Measurements from ENCODE around the gene TECPR2. TPM values are rescaled to one million over a fixed set of nuclear protein-coding genes. Genes with fewer than 3 reads are reported as not detected.

The TECPR2 gene
- total RNA-seq, 1 experiment from 2014 or later: 4.8 TPM

DNA sequence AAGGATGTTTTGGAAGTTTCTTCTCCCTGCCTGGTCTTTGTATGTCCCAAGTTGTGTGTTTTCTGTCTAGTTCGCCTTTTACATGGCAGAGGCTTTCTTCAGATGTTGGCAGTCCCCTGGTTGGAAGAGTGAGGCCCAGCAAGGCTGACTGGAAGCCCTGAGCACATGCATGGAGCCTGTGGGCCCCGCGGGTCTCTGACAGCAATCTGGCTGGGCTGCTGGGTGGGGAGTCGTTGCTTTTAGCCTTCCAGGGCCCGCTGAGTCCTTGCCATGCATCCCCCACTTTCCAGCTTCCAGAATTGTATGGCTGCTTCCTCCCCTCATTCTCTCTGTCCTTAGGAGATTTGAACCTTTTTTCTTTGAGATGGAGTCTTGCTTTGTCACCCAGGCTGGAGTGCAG lies 121.6 kb downstream of the TECPR2 start:
- H3K36me3 ChIP-seq: no peaks in the 10 kb centered on the region; the same call in 1 of the 2 replicates
- no peak overlapping the region for H3K4me3 ChIP-seq
- no peak overlapping the region for H3K27ac ChIP-seq
- no peaks in the 10 kb centered on the region for H3K4me1 ChIP-seq (replicated peaks)
- no peaks in the 10 kb centered on the region for H3K9me3 ChIP-seq (replicated peaks)
- no peaks in the 10 kb centered on the region for H3K27me3 ChIP-seq (replicated peaks)
- DNase-seq (ENCODE audit: low read depth in 1 of 2, low spot score in 2 of 2): no peak

DNA sequence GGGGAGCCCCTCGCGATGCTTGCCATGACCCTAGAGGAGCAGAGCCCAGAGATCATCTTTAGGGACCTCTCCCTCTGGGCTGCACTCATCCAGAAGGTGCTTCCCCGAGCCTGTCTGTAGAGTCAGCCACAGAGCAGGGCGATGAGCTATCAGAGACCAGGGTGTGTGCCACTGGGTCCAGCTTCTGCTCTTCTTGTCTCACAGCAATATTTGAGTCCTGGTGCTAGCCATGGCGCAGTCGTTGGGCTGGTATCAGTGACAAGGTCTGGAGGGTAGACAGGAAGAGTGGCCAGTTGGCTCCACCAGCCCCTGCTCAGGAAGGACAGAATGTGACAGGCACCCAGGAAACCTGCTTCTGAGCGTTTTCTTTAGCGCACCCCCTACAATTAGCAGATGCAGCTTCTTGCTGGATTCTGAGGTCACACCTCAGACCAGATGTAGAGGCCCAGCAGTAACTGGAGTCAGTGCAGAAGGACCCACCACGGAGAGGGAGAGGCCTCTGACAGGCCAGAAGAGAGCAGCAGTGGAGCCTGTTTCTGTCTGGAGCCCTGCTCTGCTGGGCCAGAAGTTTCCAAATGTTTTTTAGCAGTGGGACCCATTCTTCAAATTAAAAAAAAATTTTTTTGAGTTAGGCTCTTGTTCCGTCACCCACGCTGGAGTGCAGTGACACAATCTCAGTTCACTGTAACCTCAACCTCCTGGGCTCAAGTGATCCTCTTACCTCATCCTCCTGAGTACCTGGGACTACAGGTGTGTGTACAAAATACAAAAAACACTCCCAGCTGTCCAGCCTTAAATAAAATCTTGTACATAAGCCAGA lies 123.2 kb downstream of the TECPR2 start:
- DNase-seq (ENCODE audit: low read depth in 1 of 2, low spot score in 2 of 2): no peak
- H3K4me1 ChIP-seq (replicated peaks): no peaks in the 10 kb centered on the region
- no peaks in the 10 kb centered on the region for H3K27me3 ChIP-seq (replicated peaks)
- H3K27ac ChIP-seq: no peak overlapping the region
- no peak overlapping the region for H3K4me3 ChIP-seq
- no peaks in the 10 kb centered on the region for H3K9me3 ChIP-seq (replicated peaks)
- no peaks in the 10 kb centered on the region; the same call in 1 of the 2 replicates for H3K36me3 ChIP-seq

DNA sequence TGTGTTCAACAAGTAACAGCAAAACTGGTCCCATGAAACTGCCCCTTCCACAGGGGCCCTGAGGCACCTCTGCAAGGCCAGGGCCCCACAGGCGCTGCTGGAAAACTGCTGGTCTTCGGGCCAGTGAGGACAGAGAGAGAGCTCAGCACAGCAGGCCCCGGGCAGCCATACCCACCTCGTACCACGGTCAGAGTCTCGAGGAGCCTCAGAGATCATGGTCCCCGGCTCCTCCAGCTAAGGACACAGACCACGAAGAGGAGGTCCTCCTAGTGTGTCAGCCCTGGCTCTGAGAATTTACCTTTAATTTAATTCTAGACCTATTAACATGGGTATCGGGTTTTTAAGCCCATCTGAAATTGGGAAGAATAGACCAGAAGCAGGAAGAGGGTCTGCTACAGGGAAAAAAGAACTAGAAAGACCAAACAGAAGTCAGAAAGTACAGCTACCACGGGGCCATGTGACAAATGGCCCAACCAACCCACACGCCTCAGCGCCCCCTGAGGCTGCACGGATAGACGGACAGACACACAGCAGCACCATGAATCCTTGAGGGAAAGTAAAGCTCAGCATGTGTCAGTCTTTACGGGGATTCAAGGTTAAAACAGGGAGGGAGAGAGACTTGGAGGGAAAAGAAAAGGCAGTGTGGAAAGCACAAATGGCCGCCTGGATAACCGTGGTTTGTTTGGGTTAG lies 123.9 kb downstream of the TECPR2 start:
- Histone ChIP-seq H3K4me3 (no peak overlapping the region), H3K4me1 (replicated peaks) (no peaks in the 10 kb centered on the region), H3K27me3 (replicated peaks) (no peaks in the 10 kb centered on the region), H3K27ac (no peak overlapping the region), H3K9me3 (replicated peaks) (no peaks in the 10 kb centered on the region), H3K36me3 (no peaks in the 10 kb centered on the region; the same call in 1 of the 2 replicates)
- no peak for DNase-seq (ENCODE audit: low read depth in 1 of 2, low spot score in 2 of 2)

DNA sequence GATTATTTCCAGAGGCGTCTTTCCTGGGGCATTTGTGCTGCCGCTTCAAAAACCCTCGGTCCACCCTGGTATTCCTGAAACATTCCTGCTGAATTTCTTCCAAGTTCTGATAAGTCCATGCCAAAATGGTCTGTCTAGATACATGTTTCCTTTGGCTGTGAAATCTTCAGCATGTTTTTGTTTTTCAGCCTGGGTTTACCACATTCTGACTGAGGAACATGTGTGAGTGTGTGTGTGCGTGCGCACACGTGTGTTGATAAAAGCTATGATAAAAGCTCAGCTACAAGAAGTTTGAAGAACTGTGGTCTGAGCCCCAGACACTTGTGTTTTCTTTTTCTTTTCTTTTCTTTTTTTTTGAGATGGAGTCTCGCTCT lies 124.5 kb downstream of the TECPR2 start:
- no peaks in the 10 kb centered on the region for H3K4me1 ChIP-seq (replicated peaks)
- no peaks in the 10 kb centered on the region; the same call in 1 of the 2 replicates for H3K36me3 ChIP-seq
- no peaks in the 10 kb centered on the region for H3K9me3 ChIP-seq (replicated peaks)
- no peak overlapping the region for H3K4me3 ChIP-seq
- DNase-seq (ENCODE audit: low read depth in 1 of 2, low spot score in 2 of 2): no peak
- H3K27me3 ChIP-seq (replicated peaks): no peaks in the 10 kb centered on the region
- no peak overlapping the region for H3K27ac ChIP-seq

DNA sequence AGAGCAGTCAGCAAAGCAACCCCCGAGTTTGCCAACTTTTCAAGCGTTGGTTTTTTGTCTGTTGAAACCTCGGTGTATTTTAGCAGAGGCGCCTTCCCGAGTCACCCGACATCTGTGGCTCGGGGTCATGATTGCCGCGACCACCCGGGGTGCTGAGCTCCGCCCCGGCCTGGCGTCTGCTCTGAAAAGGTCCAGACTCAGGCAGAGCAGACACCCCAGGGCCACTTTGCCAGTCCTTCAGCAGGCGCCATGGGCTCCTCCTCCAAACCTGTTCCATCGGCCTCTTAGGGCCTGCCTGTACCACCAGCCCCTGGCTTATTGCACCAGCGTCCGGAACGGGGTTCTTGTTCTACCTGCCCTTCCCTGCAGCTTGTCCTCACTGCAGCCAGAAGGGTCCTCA lies 127.7 kb downstream of the TECPR2 start:
- no peak for DNase-seq (ENCODE audit: low read depth in 1 of 2, low spot score in 2 of 2)
- no peaks in the 10 kb centered on the region for H3K9me3 ChIP-seq (replicated peaks)
- no peak overlapping the region for H3K27ac ChIP-seq

DNA sequence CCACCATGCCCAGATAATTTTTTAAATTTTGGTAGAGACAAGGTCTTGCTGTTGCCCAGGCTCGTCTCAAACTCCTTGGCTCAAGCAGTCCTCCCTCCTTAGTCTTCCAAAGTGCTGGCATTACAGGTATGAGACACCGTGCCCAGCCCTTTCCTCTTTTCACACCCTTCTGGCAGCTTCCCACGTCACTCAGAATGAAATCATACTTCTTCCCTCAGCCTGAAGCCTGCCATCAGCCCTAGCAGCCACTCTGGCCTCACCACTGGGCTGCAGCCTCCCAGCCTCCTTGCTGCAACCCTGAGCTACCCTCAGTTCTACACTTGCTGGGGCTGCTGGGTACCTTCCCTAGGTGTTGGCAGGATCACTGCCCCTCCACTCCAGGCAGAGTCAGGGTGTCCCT lies 128.6 kb downstream of the TECPR2 start:
- Histone ChIP-seq H3K4me3 (no peak overlapping the region), H3K9me3 (replicated peaks) (no peaks in the 10 kb centered on the region), H3K27me3 (replicated peaks) (no peaks in the 10 kb centered on the region), H3K4me1 (replicated peaks) (no peaks in the 10 kb centered on the region), H3K36me3 (no peaks in the 10 kb centered on the region), H3K27ac (no peak overlapping the region)
- no peak for DNase-seq (ENCODE audit: low read depth in 1 of 2, low spot score in 2 of 2)

More for the DNA sequence above, 127.7 kb downstream of the TECPR2 start:
- no peak overlapping the region for H3K4me3 ChIP-seq
- H3K36me3 ChIP-seq: no peaks in the 10 kb centered on the region
- no peaks in the 10 kb centered on the region for H3K4me1 ChIP-seq (replicated peaks)
- no peaks in the 10 kb centered on the region for H3K27me3 ChIP-seq (replicated peaks)

DNA sequence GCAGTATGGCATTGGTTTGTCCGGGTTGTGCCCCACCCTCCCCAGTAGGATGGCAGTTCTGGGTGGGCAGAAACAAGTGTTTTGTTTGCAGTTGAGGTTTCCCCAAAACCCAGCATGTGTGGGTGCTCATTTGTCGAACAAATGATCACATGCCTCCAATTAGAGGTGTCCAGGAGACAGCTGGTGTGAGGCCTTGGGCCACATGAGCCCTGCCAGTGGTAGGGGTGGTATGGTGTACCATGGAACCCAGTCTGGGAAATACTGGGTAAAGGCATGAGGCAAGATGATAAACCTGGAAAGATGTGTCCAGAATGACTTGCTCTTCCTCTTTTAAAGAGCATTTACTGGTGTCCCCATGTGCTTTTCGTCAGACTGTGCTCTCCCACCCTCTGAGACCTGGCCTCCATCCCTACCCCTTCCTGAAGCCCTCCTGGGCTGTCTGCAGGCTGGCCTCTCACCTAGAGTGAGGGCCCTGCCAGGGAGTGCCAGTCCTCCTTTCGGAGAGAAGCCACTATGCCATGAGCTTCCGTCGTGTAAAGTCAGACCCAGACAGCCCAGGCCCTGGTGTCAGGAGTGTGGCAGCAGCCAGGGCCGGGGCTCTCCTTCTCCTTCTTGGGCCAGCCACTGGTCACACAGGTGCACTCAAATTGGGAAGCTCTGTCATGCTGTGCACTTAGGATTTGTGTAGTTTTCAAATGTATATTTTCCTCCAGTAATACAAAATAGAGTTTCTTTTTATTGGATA lies 129.2 kb downstream of the TECPR2 start:
- Histone ChIP-seq H3K36me3 (no peaks in the 10 kb centered on the region), H3K9me3 (replicated peaks) (no peaks in the 10 kb centered on the region), H3K4me3 (no peak overlapping the region), H3K27me3 (replicated peaks) (no peaks in the 10 kb centered on the region), H3K4me1 (replicated peaks) (no peaks in the 10 kb centered on the region), H3K27ac (no peak overlapping the region)
- DNase-seq (ENCODE audit: low read depth in 1 of 2, low spot score in 2 of 2): no peak

DNA sequence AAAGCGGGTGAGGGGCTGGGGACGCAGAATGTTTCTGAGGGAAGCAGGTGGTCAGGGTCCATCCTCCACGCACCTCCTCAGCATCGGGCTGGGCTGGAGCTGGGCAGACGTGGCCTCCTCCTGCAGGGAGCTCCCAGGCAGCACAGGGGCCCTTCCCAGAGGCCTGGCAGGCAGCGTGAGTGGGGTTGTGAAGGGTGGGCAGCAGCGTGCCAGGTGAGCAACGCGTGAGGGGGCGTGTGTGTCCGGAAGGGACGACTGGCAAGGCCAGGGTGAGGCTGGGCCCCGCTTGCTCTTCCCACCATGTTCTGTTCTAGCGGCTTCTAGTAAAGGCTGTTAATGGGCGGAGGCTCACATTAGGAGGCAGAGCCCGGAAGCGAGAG lies 129.8 kb downstream of the TECPR2 start:
- Histone ChIP-seq H3K27me3 (replicated peaks) (no peaks in the 10 kb centered on the region), H3K27ac (no peak overlapping the region), H3K4me1 (replicated peaks) (no peaks in the 10 kb centered on the region), H3K36me3 (no peaks in the 10 kb centered on the region), H3K9me3 (replicated peaks) (no peaks in the 10 kb centered on the region), H3K4me3 (no peak overlapping the region)
- DNase-seq (ENCODE audit: low read depth in 1 of 2, low spot score in 2 of 2): no peak

DNA sequence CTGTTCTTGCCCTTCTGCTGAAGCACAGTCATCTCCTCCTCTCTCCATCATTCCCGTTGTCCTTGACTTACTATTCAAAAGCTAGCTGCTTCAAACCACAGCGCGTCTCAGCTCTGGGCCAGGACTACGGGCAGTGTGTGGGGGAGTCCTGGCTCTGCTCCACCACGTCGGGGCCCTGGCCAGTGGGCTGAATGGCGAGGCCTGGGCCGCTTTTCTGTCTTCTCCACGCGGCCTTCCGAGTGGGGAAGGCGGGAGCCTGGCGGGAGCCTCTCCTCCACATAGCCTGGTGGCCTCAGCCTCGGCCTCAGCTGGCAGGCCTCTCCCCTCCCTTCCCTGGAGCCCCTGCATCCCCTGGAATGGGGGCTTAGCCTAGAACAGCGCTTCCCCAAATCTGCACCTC lies 130.4 kb downstream of the TECPR2 start:
- H3K9me3 ChIP-seq (replicated peaks): no peaks in the 10 kb centered on the region
- H3K27me3 ChIP-seq (replicated peaks): no peaks in the 10 kb centered on the region
- H3K27ac ChIP-seq: no peak overlapping the region
- no peaks in the 10 kb centered on the region for H3K4me1 ChIP-seq (replicated peaks)
- H3K36me3 ChIP-seq: no peaks in the 10 kb centered on the region
- DNase-seq (ENCODE audit: low read depth in 1 of 2, low spot score in 2 of 2): no peak
- H3K4me3 ChIP-seq: no peak overlapping the region

DNA sequence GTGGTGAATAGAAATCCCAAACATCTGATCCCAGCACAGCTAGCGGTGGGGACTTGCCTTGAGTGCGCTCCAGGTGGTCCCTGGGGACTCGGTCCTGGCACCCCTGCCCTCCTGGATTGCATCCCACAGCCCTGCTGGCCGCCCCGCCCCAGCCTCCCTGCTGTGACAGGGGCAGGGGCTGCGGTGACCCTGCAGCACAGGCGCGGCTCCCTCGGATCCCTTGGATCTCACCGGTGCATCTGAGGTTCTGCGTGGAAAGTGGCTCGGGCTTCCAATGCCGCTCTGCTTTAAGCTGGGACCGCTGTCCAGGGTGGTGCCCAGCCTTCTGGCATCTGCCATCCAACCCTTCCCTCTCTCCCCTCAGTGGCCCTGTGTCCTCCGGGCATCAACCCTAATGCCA lies 130.8 kb downstream of the TECPR2 start:
- no peak for DNase-seq (ENCODE audit: low read depth in 1 of 2, low spot score in 2 of 2)
- H3K27ac ChIP-seq: no peak overlapping the region

DNA sequence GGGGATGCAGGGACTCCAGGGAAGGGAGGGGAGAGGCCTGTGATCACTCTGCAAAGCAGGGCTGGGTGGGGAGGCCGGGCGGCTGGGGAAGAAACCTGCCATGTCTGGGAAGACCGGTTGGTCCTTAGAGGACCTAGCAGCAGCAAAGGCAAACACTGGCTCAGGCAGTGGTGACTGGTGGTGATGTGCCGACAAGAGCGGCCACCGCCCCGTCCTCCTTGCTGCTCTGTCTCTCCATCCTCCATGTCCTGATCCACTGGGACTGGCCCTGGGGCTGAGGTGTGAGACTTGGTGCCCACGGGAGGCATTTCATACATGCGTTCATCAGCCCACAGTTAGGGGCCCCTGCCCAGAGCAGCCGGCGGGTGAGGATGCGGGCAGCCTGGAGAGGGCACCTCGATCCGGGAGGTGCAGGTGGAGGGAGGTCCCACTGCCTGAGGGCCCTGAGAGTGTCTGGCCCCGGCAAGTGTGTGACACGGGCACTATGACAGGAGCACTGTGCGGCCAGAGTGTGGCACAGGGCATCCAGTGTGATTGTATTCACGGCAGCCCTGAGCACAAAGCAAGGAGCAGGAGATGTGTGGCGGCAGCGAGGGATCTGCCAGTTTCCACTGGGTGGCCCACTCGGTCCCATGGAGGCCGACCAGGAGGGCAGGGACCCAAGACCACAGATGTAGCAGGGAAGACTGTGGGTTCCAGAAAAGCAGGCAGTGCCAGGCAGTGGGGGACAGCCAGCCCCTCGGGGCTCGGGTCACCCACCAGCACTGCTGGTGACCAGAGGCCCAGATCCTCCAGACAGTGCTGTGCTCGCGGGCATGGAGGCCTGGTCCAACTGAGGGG lies 133.0 kb downstream of the TECPR2 start:
- Histone ChIP-seq H3K27ac (no peak overlapping the region), H3K4me1 (replicated peaks) (peaks cover 4% of the 10 kb centered on the region; the same call in 1 of the 2 replicates), H3K36me3 (peaks cover 4% of the 10 kb centered on the region; the same call in 1 of the 2 replicates), H3K27me3 (replicated peaks) (no peaks in the 10 kb centered on the region), H3K4me3 (no peak overlapping the region), H3K9me3 (replicated peaks) (no peaks in the 10 kb centered on the region)
- DNase-seq (ENCODE audit: low read depth in 1 of 2, low spot score in 2 of 2): no peak

More for the DNA sequence above, 130.8 kb downstream of the TECPR2 start:
- Histone ChIP-seq H3K4me1 (replicated peaks) (no peaks in the 10 kb centered on the region), H3K4me3 (no peak overlapping the region), H3K9me3 (replicated peaks) (no peaks in the 10 kb centered on the region), H3K36me3 (0 out of 2 replicates have a peak, but pooled peaks cover 4% of the 10 kb centered on the region), H3K27me3 (replicated peaks) (no peaks in the 10 kb centered on the region)

DNA sequence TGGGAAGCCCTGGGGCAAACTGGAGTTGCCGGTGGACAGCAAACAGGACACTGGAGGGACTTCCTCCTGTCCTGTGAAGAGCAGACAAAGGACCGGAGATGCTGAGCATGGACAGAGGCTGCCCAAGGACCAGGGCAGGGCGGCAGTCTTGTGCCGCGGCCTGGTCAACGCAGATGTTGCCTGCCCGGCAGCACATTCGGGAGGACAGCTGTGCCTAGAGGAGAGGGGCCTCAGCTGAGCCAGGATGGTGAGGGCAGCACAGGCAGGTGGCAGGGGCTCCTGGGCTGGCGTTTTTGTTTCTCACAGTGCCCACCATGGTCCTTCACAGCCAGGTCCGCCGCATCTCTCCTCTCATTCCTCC lies 133.6 kb downstream of the TECPR2 start:
- Histone ChIP-seq H3K27me3 (replicated peaks) (no peaks in the 10 kb centered on the region), H3K9me3 (replicated peaks) (no peaks in the 10 kb centered on the region), H3K27ac (no peak overlapping the region), H3K4me1 (replicated peaks) (peaks cover 4% of the 10 kb centered on the region; the same call in 1 of the 2 replicates), H3K4me3 (no peak overlapping the region), H3K36me3 (peaks cover 4% of the 10 kb centered on the region; the same call in 1 of the 2 replicates)
- no peak for DNase-seq (ENCODE audit: low read depth in 1 of 2, low spot score in 2 of 2)

All from SJSA1 (cell line).